Lower leg skin (tissue), 4 donors: Measurements from ENCODE around the gene APOL2. TPM values are rescaled to one million over a fixed set of nuclear protein-coding genes. Genes with fewer than 3 reads are reported as not detected.

Experiments
- DNase-seq, 2 donors: peaks; one replicate each; pipeline ENCODE4 v3.0.0-alpha.2; 2019; ENCODE audit warnings: low spot score in 2 of 2
- H3K4me3 ChIP-seq: fragments of 200-600 bp; sonication (generic); 2 replicates; pipeline ENCODE4 v1.5.1; 2017; ENCODE audit warnings: mild to moderate bottlenecking, low read depth; ENCODE audit not compliant: poor library complexity, severe bottlenecking
- POLR2A ChIP-seq, 2 donors: fragments of 450-650 bp; IDR thresholded peaks; one replicate each; pipeline ENCODE4 v1.6.1; 2016 to 2017; ENCODE audit warnings: antibody characterized with exemption in 2 of 2, mild to moderate bottlenecking in 1 of 2, moderate library complexity in 1 of 2
- WGBS, 2 donors: methylation state at CpG; one replicate each; pipeline ENCODE4 v1.1.5; 2018; 5-methylcytosine and 5-hydroxymethylcytosine counted together
- intact Hi-C: fragments of 100-400 bp; cut with DNase I; formaldehyde crosslinking; loops from one replicate; pipeline ENCODE4 v1.15.0; 2023; ENCODE audit warnings: low total_unique reads
- total RNA-seq, 4 donors: library from RNA; depleted of rRNA; stranded (reverse); fragments of >200 nt; gene quantifications; one replicate each; pipeline ENCODE4 v1.1.0, GENCODE V29; 2016
- TF ChIP-seq, protein P1 (sequence below), 3 donors: fragments of 450-650 bp; IDR thresholded peaks; one replicate each; pipeline ENCODE4 v1.5.1; 2016; ENCODE audit warnings: antibody characterized with exemption in 3 of 3, mild to moderate bottlenecking in 3 of 3, moderate library complexity in 2 of 3

The APOL2 gene
- total RNA-seq, 4 donors from 2014 or later, result 14.2 to 24.8 (median 20.0) TPM

GRCh38 chr22:36194971-36195370 is 44.4 kb downstream of the APOL2 start:
- peak in 1 of 2 donors; percentile 86 for DNase-seq
- TF ChIP-seq, protein P1, sequence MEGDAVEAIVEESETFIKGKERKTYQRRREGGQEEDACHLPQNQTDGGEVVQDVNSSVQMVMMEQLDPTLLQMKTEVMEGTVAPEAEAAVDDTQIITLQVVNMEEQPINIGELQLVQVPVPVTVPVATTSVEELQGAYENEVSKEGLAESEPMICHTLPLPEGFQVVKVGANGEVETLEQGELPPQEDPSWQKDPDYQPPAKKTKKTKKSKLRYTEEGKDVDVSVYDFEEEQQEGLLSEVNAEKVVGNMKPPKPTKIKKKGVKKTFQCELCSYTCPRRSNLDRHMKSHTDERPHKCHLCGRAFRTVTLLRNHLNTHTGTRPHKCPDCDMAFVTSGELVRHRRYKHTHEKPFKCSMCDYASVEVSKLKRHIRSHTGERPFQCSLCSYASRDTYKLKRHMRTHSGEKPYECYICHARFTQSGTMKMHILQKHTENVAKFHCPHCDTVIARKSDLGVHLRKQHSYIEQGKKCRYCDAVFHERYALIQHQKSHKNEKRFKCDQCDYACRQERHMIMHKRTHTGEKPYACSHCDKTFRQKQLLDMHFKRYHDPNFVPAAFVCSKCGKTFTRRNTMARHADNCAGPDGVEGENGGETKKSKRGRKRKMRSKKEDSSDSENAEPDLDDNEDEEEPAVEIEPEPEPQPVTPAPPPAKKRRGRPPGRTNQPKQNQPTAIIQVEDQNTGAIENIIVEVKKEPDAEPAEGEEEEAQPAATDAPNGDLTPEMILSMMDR (IDR thresholded peaks at IDR 0.05), result no peak
- TF ChIP-seq POLR2A (IDR thresholded peaks at IDR 0.05), result no peak
- no peak overlapping the region for H3K4me3 ChIP-seq
- WGBS, 2 donors, result 40 to 52% methylated on average over 5 of the region's 5 CpGs
- intact Hi-C loops, result loop anchor here (10.0 kb wide), 1 partner anchor 90 kb away; no protein-coding TSS in a partner anchor

DNA sequence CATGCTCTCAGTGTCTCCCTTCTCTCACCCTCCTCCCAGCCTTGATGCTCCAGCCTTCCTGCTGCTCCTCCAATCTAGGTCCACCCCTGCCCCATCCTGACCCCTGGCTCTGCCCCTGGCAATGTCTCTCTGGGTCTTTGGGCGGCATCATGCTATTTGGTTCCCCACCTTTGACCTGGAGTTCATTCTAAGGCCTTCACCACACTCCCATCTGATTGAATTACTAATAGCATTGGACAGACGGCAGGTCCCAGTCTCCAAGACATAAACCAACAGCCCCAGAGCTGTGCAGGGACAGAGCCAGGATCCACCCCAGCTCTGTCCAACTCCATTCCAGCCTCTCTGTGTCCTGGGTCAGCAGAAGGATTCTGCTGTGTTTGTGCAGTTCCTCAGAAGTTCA is 44.9 kb downstream of the APOL2 start:
- no peak overlapping the region for H3K4me3 ChIP-seq
- 84 to 95% methylated on average over 2 of the region's 2 CpGs for WGBS, 2 donors
- TF ChIP-seq POLR2A (IDR thresholded peaks at IDR 0.05), result no peak
- TF ChIP-seq, protein P1 (IDR thresholded peaks at IDR 0.05), result no peak
- peak in 1 of 2 donors; percentile 73 for DNase-seq
- intact Hi-C loops, result loop anchor here (10.0 kb wide), 1 partner anchor 90 kb away; no protein-coding TSS in a partner anchor

DNA sequence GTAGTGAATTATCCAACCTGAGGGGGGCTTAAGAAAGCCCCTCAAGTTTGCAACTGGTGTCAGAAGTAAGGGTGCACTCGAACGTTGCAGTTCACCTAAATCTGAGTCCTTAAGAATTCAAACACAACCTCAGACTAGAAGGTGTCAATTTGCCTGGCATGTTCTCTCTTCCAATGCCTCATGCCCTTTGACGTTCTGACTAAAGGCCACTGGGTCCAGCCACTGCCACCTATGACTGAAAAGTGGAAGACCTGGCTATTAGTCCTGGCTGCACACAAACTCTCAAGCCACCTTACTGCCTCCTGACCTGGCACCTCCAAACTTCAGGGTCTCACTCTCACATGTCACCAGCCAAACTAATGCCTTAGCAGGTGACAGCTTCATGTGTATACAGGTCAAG is 45.8 kb downstream of the APOL2 start:
- H3K4me3 ChIP-seq, result no peak overlapping the region
- intact Hi-C loops, result loop anchor here (10.0 kb wide), 1 partner anchor 91 kb away; no protein-coding TSS in a partner anchor
- 59 to 61% methylated on average over 3 of the region's 3 CpGs for WGBS, 2 donors
- no peak for TF ChIP-seq POLR2A (IDR thresholded peaks at IDR 0.05)
- TF ChIP-seq, protein P1 (IDR thresholded peaks at IDR 0.05), result no peak
- peak in 1 of 2 donors; percentile 26 for DNase-seq

- intact Hi-C loops, result loop anchor here (10.0 kb wide), 1 partner anchor 92 kb away; no protein-coding TSS in a partner anchor
- no peak overlapping the region for H3K4me3 ChIP-seq
- DNase-seq, result peak in 1 of 2 donors; percentile 32
- TF ChIP-seq POLR2A (IDR thresholded peaks at IDR 0.05), result no peak
- TF ChIP-seq, protein P1 (IDR thresholded peaks at IDR 0.05), result no peak
- 74 to 91% methylated on average over 3 of the region's 3 CpGs for WGBS, 2 donors
Observed at GRCh38 chr22:36193171-36193570, 46.2 kb downstream of the APOL2 start.

GRCh38 chr22:36192542-36192941 is 46.8 kb downstream of the APOL2 start:
- H3K4me3 ChIP-seq, result no peak overlapping the region
- DNase-seq, result peak in 1 of 2 donors; percentile 67
- 68 to 70% methylated on average over 4 of the region's 4 CpGs for WGBS, 2 donors
- intact Hi-C loops, result loop anchor here (10.0 kb wide), 1 partner anchor 92 kb away; no protein-coding TSS in a partner anchor
- TF ChIP-seq, protein P1 (IDR thresholded peaks at IDR 0.05), result no peak
- TF ChIP-seq POLR2A (IDR thresholded peaks at IDR 0.05), result no peak
